Caki2 (cell line): Measurements from ENCODE around the gene SH3RF3. TPM values are rescaled to one million over a fixed set of nuclear protein-coding genes. Genes with fewer than 3 reads are reported as not detected.

Source experiments
- DNase-seq: peaks from one replicate; pipeline ENCODE4 v3.0.0-alpha.2; 2015; ENCODE audit warnings: low read depth
- in situ Hi-C: cut with HindIII; loops from 2 replicates; pipeline ENCODE4 v1.10.0; 2016; ENCODE audit warnings: low sequenced_read_pairs, low pct_unique_long_range_greater_than_20kb, mixed read lengths
- total RNA-seq: library from RNA; depleted of rRNA; stranded (reverse); fragments of >200 nt; shearing (Covaris generic); gene quantifications from 2 replicates; pipeline ENCODE4 v1.2.3, GENCODE V29; 2014; ENCODE audit warnings: low replicate concordance

Gene SH3RF3
- total RNA-seq, 1 experiment from 2014 or later: 0.20 TPM

DNA sequence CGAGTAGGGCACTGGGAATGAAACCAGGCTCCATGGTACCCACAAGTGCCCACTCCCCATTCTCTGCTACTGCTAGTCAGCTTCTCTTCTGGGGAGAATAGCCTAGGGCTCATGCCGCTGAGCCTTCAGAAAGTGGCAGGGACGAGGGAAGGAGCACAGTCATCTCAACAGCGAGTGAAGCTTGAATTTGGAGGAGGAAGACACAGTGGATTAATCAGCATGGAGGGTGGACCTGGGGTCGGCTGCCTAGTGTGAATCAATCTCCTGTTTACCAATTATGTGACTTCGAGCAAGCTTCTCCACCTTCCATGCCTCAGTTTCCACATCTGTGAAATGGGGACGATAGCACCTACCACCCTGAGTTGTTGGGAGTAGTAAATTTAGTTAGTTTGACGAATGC is 327.8 kb downstream of the SH3RF3 start:
- in situ Hi-C loops: no loop called here
- DNase-seq: no peak

- in situ Hi-C loops: no loop called here
- no peak for DNase-seq
These were observed 328.4 kb downstream of the SH3RF3 start for GRCh38 chr2:109457366-109457765.

DNA sequence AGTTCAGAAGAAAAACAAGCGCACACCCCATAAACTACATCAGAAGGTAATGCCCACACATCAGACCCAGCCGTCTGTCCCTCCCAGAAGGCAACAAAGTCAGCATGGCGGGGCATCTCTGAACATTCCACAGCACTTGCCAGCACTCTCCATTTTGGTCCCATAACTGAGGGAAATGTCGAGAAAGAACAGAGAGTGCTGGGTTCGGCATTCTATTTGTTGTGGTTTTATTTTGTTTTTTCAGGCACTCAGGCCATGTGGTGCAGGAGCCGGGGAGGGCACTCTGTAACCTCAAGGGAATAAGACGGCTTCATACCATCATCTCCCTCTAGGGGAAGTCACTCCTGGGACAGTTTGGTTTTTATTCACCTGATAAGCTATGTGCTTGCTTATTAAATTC is 328.8 kb downstream of the SH3RF3 start:
- DNase-seq: no peak
- in situ Hi-C loops: no loop called here

- in situ Hi-C loops: no loop called here
- no peak for DNase-seq
These were observed 329.5 kb downstream of the SH3RF3 start for GRCh38 chr2:109458512-109458911.

GRCh38 chr2:109459485-109459884 is 330.5 kb downstream of the SH3RF3 start:
- in situ Hi-C loops: no loop called here
- DNase-seq: no peak

- DNase-seq: no peak
- in situ Hi-C loops: no loop called here
These were observed 331.7 kb downstream of the SH3RF3 start for GRCh38 chr2:109460553-109461324.

- in situ Hi-C loops: no loop called here
- no peak for DNase-seq
These were observed 334.2 kb downstream of the SH3RF3 start for GRCh38 chr2:109463236-109463635.

- in situ Hi-C loops: no loop called here
- DNase-seq: no peak
These were observed 334.9 kb downstream of the SH3RF3 start for GRCh38 chr2:109463891-109464290.

DNA sequence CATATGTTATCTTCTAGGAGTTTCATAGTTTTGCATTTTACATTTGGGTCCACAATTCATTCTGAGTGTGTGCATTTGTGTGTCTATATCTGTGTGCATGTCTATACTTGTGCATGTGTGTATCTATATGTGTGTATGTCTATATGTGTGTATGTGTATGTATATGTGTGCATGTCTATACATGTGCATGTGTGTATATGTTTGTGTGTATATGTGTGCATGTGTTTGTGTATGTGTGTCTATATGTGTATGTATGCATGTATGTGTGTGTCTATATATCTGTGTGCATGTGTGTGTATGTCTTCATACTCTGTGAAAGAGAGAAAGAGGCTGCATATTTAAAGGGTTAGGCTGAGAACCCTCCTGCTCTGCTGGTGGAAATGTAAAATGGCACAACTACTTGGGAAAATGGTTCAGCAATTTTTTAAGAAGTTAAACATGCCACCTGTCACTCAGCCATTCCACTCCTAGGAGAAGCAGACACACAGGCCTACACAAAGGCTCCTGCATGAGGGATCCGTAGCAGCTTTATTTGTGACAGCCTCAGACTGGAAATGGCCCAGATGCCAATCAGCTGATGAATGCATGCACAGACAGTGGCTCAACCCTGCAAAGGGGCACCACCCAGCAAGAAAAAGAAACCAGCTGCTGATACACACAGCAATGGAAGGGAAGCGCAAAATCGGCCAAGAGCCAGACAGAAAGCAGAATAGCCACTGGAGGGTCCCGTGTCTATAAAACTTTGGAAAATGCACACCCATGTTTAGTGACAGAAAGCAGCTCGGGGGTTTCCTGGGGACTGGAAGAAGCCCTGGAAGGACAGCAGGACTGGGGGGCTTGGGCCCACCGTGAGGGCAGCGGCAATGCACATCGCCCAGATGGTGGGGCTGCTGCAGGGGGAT is 337.9 kb downstream of the SH3RF3 start:
- DNase-seq: no peak
- in situ Hi-C loops: no loop called here

GRCh38 chr2:109467701-109468100 is 338.7 kb downstream of the SH3RF3 start:
- in situ Hi-C loops: no loop called here
- DNase-seq: no peak

GRCh38 chr2:109468893-109469292 is 339.9 kb downstream of the SH3RF3 start:
- DNase-seq: no peak
- in situ Hi-C loops: no loop called here

DNA sequence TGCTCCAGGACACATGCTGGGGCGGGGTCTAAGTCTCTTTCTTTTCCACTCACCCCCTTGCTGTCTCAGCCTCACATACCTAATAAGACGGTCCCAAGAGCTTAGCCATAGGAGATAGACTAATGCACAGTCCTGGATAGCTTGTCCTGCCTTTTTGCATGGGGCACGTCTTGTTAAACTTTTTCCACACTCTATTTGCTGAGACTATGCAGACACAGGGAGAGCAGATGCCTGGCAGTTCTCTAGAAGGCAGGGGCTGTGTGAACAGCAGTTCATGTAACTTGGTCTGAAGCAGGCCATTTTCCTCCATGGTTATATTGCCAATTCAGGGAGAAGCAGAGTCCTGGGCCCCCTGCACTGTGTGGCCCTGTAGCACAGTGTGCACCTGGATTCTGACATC is 342.7 kb downstream of the SH3RF3 start:
- no peak for DNase-seq
- in situ Hi-C loops: no loop called here

DNA sequence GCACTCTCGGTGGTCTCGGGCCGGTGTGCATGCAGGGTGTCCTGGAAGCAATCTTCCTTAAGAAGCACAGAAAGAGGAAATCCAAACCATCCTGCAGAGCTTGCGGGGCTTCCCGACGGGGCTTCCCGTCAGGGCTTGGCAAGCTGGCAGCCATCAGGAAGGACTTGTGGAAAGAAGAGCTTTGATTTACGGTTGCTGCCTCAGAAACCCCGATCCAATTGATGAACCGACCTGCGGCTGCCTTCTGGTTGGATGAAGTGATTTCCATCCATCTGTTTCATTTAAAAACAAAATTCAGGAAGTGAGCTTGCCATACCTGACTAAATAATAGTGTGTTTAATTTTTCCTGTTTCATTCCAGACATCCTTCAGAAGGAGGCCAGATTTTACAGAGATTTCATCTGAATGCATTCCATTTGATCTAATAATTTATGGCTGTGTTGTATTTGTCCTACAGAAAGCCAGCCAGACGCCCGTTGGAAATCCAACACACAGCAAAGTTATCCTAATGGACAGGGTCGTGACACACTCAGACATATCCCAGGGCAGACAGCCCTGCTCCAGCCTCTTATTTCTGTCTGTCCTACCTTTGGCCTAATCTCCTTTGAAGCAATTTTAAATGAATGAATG is 343.4 kb downstream of the SH3RF3 start:
- in situ Hi-C loops: no loop called here
- no peak for DNase-seq

DNA sequence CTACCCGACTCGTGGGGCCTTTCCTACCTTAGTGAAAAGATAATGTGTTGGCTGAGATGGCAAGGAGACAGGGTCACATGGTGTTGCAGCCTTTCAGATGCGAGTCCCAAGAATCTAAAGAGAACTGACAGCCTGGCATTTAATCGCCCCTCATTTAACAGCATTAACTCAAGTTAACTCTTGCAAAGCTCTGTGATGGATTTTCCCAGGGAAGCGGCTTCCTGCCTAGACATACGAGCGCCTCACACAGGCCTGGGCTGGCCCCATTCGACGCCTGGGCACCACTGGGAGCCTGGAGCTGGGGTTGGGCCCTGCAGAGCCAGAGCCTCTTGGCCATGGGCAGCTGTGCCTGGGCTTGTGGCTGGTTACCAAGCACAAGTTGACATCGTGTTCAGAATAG is 344.0 kb downstream of the SH3RF3 start:
- in situ Hi-C loops: no loop called here
- no peak for DNase-seq

GRCh38 chr2:109473616-109474318 is 344.8 kb downstream of the SH3RF3 start:
- no peak for DNase-seq
- in situ Hi-C loops: no loop called here

- in situ Hi-C loops: no loop called here
- no peak for DNase-seq
These were observed 345.4 kb downstream of the SH3RF3 start for GRCh38 chr2:109474319-109474825.

- in situ Hi-C loops: no loop called here
- DNase-seq: no peak
These were observed 346.7 kb downstream of the SH3RF3 start for GRCh38 chr2:109475531-109476210.
